Skeletal muscle tissue (tissue), 4 donors: Measurements from ENCODE around the gene LMTK3. TPM values are rescaled to one million over a fixed set of nuclear protein-coding genes. Genes with fewer than 3 reads are reported as not detected.
"Not testable (repeated sequence)": the region's sequence is repeated elsewhere in the genome, so short reads cannot be mapped to it uniquely, and the experiment has no call there.

Experiments
- H3K27ac ChIP-seq: one replicate; pipeline ENCODE4 v1.7.0; 2013; ENCODE audit warnings: mild to moderate bottlenecking, low read depth, low read length, inconsistent platforms
- H3K27me3 ChIP-seq, 3 donors: one replicate each; pipeline ENCODE4 v1.7.0; 2013; ENCODE audit warnings: low read length in 3 of 3; ENCODE audit not compliant: control insufficient read depth in 3 of 3, insufficient read depth in 3 of 3
- H3K36me3 ChIP-seq, 3 donors: one replicate each; pipeline ENCODE4 v1.7.0; 2013; ENCODE audit warnings: low read length in 3 of 3; ENCODE audit not compliant: control insufficient read depth in 3 of 3, insufficient read depth in 3 of 3
- H3K4me1 ChIP-seq, 3 donors: one replicate each; pipeline ENCODE4 v1.7.0; 2013; ENCODE audit warnings: low read length in 3 of 3, mild to moderate bottlenecking in 3 of 3; ENCODE audit not compliant: control insufficient read depth in 3 of 3, insufficient read depth in 3 of 3
- H3K4me3 ChIP-seq, 3 donors: one replicate each; pipeline ENCODE4 v1.7.0; 2013; ENCODE audit warnings: low read length in 3 of 3
- H3K9ac ChIP-seq, 3 donors: one replicate each; pipeline ENCODE4 v1.7.0; 2013; ENCODE audit warnings: low read length in 3 of 3, mild to moderate bottlenecking in 3 of 3, moderate library complexity in 2 of 3, low read depth in 1 of 3
- H3K9me3 ChIP-seq, 3 donors: one replicate each; pipeline ENCODE4 v1.7.0; 2013; ENCODE audit warnings: low read length in 3 of 3; ENCODE audit not compliant: control insufficient read depth in 3 of 3
- total RNA-seq: library from RNA; depleted of rRNA; stranded (reverse); fragments of >200 nt; gene quantifications from one replicate; pipeline ENCODE4 v1.2.3, GENCODE V29; 2014
- donor health status: Osteomylitis.

Gene LMTK3
- total RNA-seq, 1 donor from 2014 or later, result not detected

DNA sequence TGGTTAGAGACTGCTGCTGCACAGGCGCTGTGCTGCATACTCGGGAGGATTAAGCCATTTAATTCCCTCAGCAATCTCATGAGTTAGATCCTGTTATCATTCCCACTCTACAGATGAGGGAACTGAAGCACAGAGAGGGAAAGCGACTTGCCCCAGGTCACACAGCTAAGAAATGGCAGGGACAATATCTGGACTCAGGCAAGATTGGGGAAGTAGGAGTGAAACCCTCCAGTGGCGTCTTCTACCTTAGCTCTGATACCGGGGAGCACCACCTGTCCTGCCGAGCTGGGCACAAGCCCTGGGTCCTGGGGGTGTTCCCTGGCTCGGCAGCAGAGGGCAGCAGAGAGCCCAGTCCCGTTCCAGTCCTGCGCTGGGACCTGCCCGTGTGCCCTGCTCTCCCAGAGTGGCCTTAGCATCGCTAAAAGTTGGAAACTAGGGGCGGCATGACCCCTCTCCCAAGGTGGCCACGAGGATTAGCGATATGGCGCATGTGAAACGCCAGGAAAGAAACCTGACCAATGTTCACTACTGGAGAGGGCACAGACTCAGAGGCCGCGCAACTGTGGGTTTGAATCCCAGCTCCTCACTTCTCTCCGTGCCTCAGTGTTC lies 21.9 kb downstream of the LMTK3 start:
- no peaks in the 10 kb centered on the region for H3K36me3 ChIP-seq
- no peaks in the 10 kb centered on the region for H3K9me3 ChIP-seq
- no peak overlapping the region for H3K4me3 ChIP-seq
- H3K27ac ChIP-seq, result no peak overlapping the region
- peaks cover 13 to 34% (median 30%) of the 10 kb centered on the region in 3 donors for H3K27me3 ChIP-seq
- H3K4me1 ChIP-seq, result peaks cover 7 to 16% (median 15%) of the 10 kb centered on the region in 3 donors
- no peak overlapping the region for H3K9ac ChIP-seq

DNA sequence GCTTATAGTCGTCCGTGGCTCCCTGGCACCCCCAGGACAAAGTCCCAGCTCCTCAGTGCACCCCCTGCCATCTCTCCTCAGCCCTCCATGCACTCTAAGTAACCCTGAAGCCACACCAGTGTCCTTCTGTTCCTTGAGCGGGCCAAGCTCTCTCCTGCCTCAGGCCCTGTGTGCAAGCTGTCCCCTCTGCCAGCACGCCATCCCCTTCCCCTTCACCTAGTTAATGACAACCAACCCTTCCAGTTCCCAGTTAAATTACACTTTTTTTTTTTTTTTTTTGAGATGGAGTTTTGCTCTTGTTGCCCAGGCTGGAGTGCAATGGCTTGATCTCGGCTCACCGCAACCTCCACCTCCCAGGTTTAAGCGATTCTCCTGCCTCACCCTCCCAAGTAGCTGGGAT lies 23.2 kb downstream of the LMTK3 start:
- H3K36me3 ChIP-seq, H3K27ac ChIP-seq, H3K9me3 ChIP-seq, H3K4me3 ChIP-seq: not testable (repeated sequence)
- Histone ChIP-seq H3K4me1 (peaks cover 7 to 15% (median 14%) of the 10 kb centered on the region in 3 donors), H3K9ac (peak overlapping the region in 2 of 3 donors; percentile 2 to 28), H3K27me3 (peaks cover 13 to 25% (median 22%) of the 10 kb centered on the region in 3 donors)

DNA sequence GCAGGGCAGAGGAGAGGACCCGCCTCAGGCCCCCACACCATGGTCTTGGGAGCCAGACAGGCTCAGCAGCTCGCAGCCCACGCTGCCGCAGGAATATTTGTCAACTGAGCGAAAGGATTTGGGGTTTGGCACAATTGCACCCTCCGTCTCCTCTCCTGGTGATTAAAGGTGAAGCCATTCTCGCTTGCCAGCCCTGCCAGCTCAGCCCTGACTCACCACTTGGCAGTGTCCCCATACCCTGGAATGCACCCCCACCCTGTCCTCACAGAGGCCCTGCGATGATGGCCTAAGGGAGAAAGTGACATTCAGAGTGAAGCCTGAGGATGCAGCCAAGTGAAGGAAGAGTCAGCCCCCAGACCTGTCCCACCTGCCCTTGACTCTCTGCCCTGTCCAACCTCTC lies 23.7 kb downstream of the LMTK3 start:
- no peaks in the 10 kb centered on the region for H3K9me3 ChIP-seq
- no peaks in the 10 kb centered on the region for H3K36me3 ChIP-seq
- H3K27ac ChIP-seq, result no peak overlapping the region
- no peak overlapping the region for H3K4me3 ChIP-seq
- peaks cover 7 to 15% (median 14%) of the 10 kb centered on the region in 3 donors for H3K4me1 ChIP-seq
- peaks cover 13 to 25% (median 22%) of the 10 kb centered on the region in 3 donors for H3K27me3 ChIP-seq
- peak overlapping the region; percentile 2 to 46 (median 28) for H3K9ac ChIP-seq

DNA sequence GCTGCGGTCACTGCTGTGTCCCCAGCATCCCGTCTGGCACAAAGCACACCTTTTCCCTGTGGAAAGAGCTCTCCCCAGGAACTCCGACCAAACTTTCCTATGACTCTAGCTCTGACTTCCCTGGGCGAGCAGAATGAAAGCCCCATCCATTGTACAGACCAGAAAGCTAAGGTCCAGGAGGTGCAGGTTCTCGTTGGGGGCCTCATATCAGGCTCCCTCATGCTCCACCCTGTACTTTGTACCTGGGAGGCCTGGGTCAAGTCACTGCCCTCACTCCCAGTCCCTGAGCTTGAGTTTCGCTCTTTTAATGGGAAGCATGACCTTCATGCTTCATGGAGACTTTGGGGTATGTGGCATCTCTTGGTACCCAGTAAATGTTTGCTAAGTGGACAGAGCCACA lies 24.1 kb downstream of the LMTK3 start:
- Histone ChIP-seq H3K27me3 (peaks cover 12 to 22% (median 18%) of the 10 kb centered on the region in 3 donors), H3K36me3 (no peaks in the 10 kb centered on the region), H3K9me3 (no peaks in the 10 kb centered on the region), H3K4me1 (peaks cover 5 to 15% (median 14%) of the 10 kb centered on the region in 3 donors), H3K9ac (peak overlapping the region in 2 of 3 donors; percentile 28 to 46), H3K27ac (no peak overlapping the region), H3K4me3 (no peak overlapping the region)

DNA sequence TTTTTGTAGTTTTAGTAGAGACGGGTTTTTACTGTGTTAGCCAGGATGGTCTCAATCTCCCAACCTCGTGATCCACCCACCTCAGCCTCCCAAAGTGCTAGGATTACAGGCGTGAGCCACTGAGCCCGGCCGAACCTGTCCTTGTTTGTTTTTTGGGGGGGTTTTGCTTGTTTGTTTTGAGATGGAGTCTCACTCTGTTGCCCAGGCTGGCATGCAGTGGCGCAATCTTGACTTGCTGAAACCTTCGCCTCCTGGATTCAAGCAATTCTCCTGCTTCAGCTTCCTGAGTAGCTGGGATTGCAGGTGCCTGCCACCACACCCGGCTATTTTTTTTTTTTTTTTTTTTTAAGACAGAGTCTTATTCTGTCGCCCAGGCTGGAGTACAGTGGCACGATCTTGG lies 24.9 kb downstream of the LMTK3 start:
- not testable (repeated sequence) for H3K9me3 ChIP-seq, H3K4me3 ChIP-seq, H3K27ac ChIP-seq, H3K9ac ChIP-seq, H3K36me3 ChIP-seq
- H3K27me3 ChIP-seq, result peaks cover 8 to 16% (median 10%) of the 10 kb centered on the region in 3 donors
- H3K4me1 ChIP-seq, result peaks cover 10 to 24% (median 22%) of the 10 kb centered on the region in 3 donors

DNA sequence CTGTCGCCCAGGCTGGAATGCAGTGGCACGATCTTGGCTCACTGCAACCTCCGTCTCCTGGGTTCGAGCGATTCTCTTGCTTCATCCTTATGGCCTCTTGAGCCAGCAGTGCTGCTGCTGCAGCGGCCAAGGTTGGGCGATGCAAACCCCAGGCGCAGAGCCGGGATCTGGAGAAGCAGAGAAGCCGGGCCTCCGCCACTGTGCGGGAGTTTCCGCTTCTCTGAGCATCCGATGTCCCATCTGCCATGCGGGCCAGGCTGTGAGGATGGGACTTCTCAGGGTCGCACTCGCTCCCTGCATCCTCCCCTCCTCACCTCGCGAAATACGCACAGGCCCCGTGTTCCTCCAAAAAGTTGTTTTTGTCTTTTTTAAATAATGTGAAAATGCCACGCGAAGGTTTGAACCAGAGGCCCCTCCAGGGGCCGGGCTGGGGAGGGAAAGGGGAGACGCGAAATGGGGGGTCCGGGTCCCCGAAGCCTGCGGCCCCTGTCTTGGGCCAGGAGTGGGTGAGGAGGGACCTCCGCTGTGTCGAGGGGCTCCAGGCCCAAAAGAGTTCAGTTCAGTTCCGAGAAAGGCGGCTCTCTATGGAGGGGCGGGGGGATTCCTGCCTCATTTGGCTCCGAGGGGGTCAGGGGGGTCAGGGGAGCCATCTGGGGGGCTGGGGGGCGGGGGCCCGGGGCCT lies 26.6 kb downstream of the LMTK3 start:
- peaks cover 0 to 4% (median 0%) of the 10 kb centered on the region in 3 donors for H3K27me3 ChIP-seq
- H3K27ac ChIP-seq, result no peak overlapping the region
- H3K4me3 ChIP-seq, result no peak overlapping the region
- H3K9me3 ChIP-seq, result no peaks in the 10 kb centered on the region
- H3K9ac ChIP-seq, result no peak overlapping the region
- H3K36me3 ChIP-seq, result no peaks in the 10 kb centered on the region
- H3K4me1 ChIP-seq, result peaks cover 15 to 33% (median 33%) of the 10 kb centered on the region in 3 donors

DNA sequence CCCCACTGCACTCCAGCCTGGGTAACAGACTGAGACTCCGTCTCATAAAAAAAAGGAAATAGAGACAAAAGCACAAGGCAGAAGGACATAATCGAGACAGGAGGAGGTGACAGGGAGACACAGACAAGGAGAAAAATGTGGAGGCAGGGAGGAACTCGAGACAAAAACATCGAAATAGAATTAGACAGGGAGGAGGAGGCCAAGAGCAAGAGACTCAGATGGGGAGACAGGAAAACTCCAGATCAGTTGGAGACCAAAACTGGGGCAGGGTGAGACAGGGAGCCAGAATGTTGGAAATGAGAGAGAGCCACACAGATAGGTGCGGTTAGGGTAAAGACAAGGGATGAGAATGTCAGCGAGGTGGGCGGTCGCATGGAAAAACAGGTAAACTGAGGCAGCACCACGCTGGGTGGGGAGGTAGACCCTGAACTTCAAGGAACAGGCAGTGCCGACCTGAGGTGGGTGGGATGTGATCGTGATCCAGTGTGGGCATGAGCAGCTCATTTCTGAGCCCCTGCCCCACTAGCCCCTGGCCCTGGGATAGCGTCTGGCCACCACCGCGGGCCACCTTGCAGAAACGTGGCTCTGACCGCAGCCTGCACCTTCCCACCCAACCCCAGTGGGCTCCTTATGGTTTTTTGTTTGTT lies 27.3 kb downstream of the LMTK3 start:
- Histone ChIP-seq H3K9me3 (no peaks in the 10 kb centered on the region), H3K27me3 (no peaks in the 10 kb centered on the region), H3K9ac (no peak overlapping the region), H3K27ac (no peak overlapping the region), H3K4me1 (peaks cover 15 to 37% (median 34%) of the 10 kb centered on the region in 3 donors), H3K4me3 (no peak overlapping the region), H3K36me3 (peaks cover 0 to 4% (median 3%) of the 10 kb centered on the region in 3 donors)

DNA sequence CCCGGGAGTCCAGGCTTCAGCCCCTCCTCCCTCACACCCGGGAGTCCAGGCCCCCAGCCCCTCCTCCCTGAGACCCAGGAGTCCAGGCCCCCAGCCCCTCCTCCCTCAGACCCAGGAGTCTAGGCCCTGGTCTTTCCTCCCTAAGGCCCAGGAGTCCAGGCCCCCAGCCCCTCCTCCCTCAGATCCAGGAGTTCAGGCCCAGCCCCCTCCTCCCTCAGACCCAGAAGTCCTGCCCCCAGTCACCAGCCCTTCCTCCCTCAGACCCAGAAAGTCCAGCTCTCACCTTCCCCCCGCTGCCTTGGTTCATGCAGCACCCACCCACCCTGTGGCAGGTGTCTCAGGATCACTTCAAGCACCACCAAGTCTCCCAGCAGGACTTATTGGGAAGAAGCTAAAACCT lies 28.3 kb downstream of the LMTK3 start:
- Histone ChIP-seq H3K9me3 (no peaks in the 10 kb centered on the region), H3K27me3 (no peaks in the 10 kb centered on the region), H3K36me3 (peaks cover under 1 to 5% (median 4%) of the 10 kb centered on the region in 3 donors), H3K9ac (no peak overlapping the region), H3K4me3 (no peak overlapping the region), H3K27ac (no peak overlapping the region), H3K4me1 (peaks cover 13 to 35% (median 33%) of the 10 kb centered on the region in 3 donors)

DNA sequence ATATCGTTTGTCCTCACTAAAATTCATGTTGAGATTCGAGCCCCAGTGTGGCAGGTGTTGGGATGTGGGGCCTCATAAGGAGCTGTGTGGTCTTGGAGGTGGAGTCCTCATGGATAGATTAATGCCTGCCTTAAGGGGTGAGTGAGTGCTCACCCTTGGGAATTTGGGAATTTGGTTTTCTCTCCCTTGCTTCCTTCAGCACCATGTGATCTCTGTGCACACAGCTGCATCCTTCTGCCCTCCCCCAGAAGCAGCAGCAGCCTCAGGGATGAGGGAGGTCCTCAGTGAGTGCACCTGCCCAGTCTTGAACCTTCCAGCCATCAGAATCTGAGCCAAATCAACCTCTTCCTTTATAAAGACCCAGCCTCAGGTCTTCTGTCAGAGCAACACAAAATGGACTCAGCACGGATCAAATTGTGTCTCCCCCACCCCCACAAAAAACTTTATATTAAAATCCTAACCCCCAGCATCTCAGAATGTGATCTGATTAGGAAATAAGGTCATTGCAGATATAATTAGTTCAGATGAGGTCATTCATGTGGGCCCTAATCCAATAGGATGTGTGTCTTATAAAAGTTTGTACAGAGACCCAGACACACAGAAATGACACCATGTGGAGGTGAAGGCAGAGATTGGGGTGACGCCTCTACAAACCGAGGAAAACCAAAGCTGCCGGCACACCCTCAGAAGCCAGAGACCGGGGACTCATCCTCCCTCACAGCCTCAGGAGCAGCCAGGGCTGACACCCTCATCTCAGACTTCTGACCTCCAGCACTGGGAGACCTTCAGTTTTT lies 29.6 kb downstream of the LMTK3 start:
- H3K4me1 ChIP-seq, result peaks cover 10 to 24% (median 22%) of the 10 kb centered on the region in 3 donors
- no peaks in the 10 kb centered on the region for H3K9me3 ChIP-seq
- H3K27me3 ChIP-seq, result no peaks in the 10 kb centered on the region
- no peak overlapping the region for H3K4me3 ChIP-seq
- H3K9ac ChIP-seq, result peak overlapping the region in 1 of 3 donors; percentile 51
- peaks cover 7 to 12% (median 9%) of the 10 kb centered on the region in 3 donors for H3K36me3 ChIP-seq
- H3K27ac ChIP-seq, result no peak overlapping the region
